WERI-Rb-1 (cell line): ENCODE data around the gene MRC2.

Experiments
- DNase-seq: peaks from one replicate; pipeline ENCODE4 v3.0.0-alpha.2; 2020
- H3K27ac ChIP-seq: fragments of 250-450 bp; sonication (Bioruptor Pico); 2 replicates; pipeline ENCODE4 v1.5.1; 2020; ENCODE audit warnings: mild to moderate bottlenecking, moderate library complexity
- H3K27me3 ChIP-seq: fragments of 250-450 bp; sonication (Bioruptor Pico); 2 replicates; pipeline ENCODE4 v1.5.1; 2021; ENCODE audit warnings: mild to moderate bottlenecking, low read depth, moderate library complexity; ENCODE audit not compliant: insufficient read depth, severe bottlenecking
- H3K36me3 ChIP-seq: fragments of 250-450 bp; sonication (Bioruptor Pico); 2 replicates; pipeline ENCODE4 v1.5.1; 2020; ENCODE audit warnings: mild to moderate bottlenecking, moderate library complexity
- H3K4me3 ChIP-seq: 2 replicates; pipeline ENCODE4 v1.5.1; 2011; ENCODE audit warnings: low read depth, mild to moderate bottlenecking, control low read depth, low read length
- H3K9me3 ChIP-seq: fragments of 250-450 bp; sonication (Bioruptor Pico); 2 replicates; pipeline ENCODE4 v1.5.1; 2021; ENCODE audit warnings: mild to moderate bottlenecking, moderate library complexity; ENCODE audit not compliant: severe bottlenecking
- TF ChIP-seq, protein P1 (sequence below): IDR thresholded peaks from 2 replicates; pipeline ENCODE4 v1.5.1; 2011; ENCODE audit warnings: low read depth, mild to moderate bottlenecking, control low read depth, inconsistent platforms, low read length

MRC2 gene

DNA sequence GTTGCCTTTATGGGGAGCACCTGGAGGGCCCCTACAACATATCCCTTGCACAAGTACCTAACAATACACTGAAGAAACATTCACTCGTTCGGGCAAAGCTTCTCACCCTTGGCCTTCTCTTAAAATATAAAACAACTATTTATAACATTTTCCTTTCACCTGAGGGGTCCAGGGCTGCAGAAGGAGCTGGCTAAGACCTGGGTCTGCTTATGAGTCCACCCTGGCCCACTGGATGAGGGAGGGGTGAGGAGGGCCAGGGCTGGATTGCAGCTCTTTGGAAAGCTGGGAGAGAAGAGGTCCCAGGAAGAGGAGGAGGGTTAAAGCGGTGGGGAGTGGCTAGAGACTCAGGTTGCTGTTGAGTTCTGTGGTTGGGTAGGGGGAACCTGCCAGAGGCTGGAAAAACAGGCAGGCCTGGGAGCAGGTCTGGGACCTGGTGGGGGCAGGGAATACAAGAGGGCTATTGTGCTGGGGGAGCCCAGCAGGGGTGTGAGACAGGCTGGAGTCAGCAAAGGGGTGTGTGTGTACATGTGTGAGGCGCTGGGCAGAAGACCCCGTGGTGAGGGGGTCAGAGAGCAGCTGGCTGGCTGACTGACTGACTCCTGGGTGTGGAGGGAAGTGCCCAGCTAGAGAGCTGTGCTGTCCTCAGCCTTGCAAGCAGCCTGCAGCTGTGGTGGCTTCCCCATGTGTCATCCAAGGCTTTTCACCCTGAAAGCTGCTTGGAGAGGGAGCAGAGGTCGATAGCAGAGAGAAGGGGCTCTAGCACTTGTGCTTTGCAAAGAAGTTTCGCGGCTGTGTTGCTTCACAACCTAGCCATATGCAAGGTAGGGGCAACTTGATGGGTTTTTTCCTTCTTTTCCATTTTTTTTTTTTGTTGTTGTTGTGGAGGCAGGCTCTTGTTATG, 10.2 kb upstream of the MRC2 start:
- Histone ChIP-seq H3K27ac (peak overlapping the region; percentile 35), H3K4me3 (no peak overlapping the region), H3K9me3 (no peaks in the 10 kb centered on the region), H3K27me3 (no peaks in the 10 kb centered on the region), H3K36me3 (peaks cover 21% of the 10 kb centered on the region)
- no peak for DNase-seq
- TF ChIP-seq, protein P1, sequence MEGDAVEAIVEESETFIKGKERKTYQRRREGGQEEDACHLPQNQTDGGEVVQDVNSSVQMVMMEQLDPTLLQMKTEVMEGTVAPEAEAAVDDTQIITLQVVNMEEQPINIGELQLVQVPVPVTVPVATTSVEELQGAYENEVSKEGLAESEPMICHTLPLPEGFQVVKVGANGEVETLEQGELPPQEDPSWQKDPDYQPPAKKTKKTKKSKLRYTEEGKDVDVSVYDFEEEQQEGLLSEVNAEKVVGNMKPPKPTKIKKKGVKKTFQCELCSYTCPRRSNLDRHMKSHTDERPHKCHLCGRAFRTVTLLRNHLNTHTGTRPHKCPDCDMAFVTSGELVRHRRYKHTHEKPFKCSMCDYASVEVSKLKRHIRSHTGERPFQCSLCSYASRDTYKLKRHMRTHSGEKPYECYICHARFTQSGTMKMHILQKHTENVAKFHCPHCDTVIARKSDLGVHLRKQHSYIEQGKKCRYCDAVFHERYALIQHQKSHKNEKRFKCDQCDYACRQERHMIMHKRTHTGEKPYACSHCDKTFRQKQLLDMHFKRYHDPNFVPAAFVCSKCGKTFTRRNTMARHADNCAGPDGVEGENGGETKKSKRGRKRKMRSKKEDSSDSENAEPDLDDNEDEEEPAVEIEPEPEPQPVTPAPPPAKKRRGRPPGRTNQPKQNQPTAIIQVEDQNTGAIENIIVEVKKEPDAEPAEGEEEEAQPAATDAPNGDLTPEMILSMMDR: no peak

DNA sequence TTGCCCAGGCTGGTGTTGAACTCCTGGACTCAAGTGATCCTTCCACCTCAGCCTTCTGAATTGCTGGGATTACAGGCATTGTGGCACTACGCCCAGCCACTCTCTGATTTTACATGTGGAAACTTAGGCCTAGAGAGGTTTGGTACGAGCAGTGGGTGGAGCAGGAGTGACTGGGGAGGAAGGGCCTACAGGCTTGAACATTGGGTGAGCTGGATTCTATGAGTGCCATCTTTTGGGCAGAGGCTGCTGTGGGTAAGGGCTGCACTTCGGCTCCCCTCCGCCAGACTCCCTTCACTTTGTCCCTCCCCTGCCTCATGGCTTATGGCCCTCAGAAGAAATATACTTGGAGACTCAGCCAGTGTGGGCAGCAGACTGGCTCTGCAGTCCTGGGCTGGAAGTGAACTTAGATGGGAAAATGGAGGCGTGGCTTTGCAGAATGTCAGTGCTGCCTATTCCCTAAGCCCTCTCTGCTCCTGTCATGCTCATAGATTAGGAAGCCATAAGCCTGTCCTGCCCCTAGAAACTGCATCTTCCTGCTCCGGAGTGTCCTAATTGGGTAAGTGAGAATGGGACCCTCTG, 9.5 kb upstream of the MRC2 start:
- no peak for DNase-seq
- peaks cover 20% of the 10 kb centered on the region for H3K36me3 ChIP-seq
- H3K27me3 ChIP-seq: no peaks in the 10 kb centered on the region
- peak overlapping the region; percentile 35 for H3K27ac ChIP-seq
- TF ChIP-seq, protein P1: no peak
- H3K4me3 ChIP-seq: no peak overlapping the region
- no peaks in the 10 kb centered on the region for H3K9me3 ChIP-seq

DNA sequence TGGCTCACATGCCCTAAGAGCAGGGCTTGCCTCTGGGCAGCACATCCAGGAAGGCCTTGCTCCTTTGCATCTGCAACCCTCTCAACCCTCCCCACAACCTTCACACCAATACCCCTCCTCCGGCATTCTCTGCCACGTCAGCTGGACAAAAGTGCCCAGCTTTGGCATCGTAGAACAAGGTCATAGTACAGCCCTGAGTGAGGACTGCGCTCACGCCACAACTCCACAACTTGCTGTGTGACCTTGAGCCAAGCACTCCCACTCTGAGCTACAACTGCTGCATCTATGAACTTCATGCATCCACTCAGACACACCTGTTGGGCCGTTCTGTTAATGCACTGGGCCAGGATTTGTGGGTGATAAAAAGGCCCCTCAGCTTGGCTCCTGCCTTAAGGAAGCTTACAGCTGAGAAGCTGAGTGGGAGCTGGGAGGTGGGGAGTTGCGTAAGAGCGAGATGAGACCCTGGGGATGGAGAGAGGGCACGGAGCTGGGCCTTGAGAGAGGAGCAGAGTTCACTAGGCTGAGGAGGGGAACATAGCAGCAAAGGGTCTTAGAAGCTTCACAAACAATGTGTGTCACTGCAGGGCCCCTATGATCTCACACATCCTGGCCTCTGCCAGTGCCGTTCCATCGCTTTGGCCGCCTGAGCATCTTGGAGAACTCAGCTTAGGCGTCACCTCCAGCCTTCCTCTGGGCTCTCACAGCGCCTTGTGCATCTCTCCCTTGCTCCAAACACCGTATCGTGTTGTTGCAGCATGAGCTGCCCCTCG, 8.6 kb upstream of the MRC2 start:
- no peak overlapping the region for H3K4me3 ChIP-seq
- TF ChIP-seq, protein P1: no peak
- H3K27me3 ChIP-seq: no peaks in the 10 kb centered on the region
- H3K9me3 ChIP-seq: peaks cover 3% of the 10 kb centered on the region
- peaks cover 20% of the 10 kb centered on the region for H3K36me3 ChIP-seq
- no peak for DNase-seq
- no peak overlapping the region for H3K27ac ChIP-seq

GRCh38 chr17:62619417-62620155, 7.9 kb upstream of the MRC2 start:
- Histone ChIP-seq H3K27me3 (no peaks in the 10 kb centered on the region), H3K4me3 (no peak overlapping the region), H3K36me3 (peaks cover 18% of the 10 kb centered on the region), H3K27ac (0 out of 2 replicates have a peak overlapping the region, but pooled peaks have one; percentile 6), H3K9me3 (peaks cover 3% of the 10 kb centered on the region)
- TF ChIP-seq, protein P1: no peak
- no peak for DNase-seq

DNA sequence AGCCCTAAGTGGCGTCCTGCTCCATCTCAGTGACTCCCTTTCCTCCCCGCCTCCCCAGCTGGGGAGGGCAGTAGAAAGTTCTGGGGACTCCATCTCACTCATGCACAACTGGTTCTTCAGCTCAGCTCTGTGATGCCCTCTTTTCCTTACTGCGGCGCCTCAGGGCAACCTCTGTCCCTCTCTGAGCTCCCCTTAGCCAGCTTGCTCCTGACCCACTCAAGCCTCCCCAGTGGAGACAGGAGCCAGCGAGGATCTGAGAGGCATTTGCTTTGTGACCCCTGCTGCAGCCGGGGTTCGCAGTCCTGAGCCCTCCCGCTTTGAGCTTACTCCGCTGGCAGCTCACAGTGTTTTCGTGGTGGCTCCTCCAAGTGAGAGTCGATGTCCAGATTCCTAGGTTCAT, 6.2 kb upstream of the MRC2 start:
- Histone ChIP-seq H3K9me3 (peaks cover 3% of the 10 kb centered on the region), H3K27me3 (no peaks in the 10 kb centered on the region), H3K27ac (no peak overlapping the region), H3K4me3 (no peak overlapping the region), H3K36me3 (peaks cover 7% of the 10 kb centered on the region)
- no peak for DNase-seq
- TF ChIP-seq, protein P1: no peak
